T-helper 2 cell treated with Interferon-gamma antibody and Interleukin-4, amounts not matched to agents 5 μg/mL and 100 μg/mL, for 36 hours (primary cell): ENCODE data around the gene TEX19.
"Not testable (repeated sequence)": the region's sequence is repeated elsewhere in the genome, so short reads cannot be mapped to it uniquely, and the experiment has no call there.

Source experiments
- DNase-seq: peaks from one replicate; pipeline ENCODE4 v3.0.0; 2021; ENCODE audit warnings: low spot score
- H3K27ac Mint-ChIP-seq: one replicate; pipeline ENCODE4 v1.8.0; 2021; ENCODE audit warnings: mild to moderate bottlenecking, mixed read lengths
- H3K27me3 Mint-ChIP-seq: one replicate; pipeline ENCODE4 v1.8.0; 2021; ENCODE audit warnings: low read depth, mixed read lengths
- H3K36me3 Mint-ChIP-seq: one replicate; pipeline ENCODE4 v1.8.0; 2021; ENCODE audit warnings: low read depth, mixed read lengths
- H3K4me1 Mint-ChIP-seq: one replicate; pipeline ENCODE4 v1.8.0; 2021; ENCODE audit warnings: low read depth, mixed read lengths
- H3K4me3 Mint-ChIP-seq: one replicate; pipeline ENCODE4 v1.8.0; 2022; ENCODE audit warnings: mild to moderate bottlenecking, moderate library complexity, mixed read lengths
- H3K9me3 Mint-ChIP-seq: one replicate; pipeline ENCODE4 v1.8.0; 2021; ENCODE audit warnings: mixed read lengths

Gene TEX19

GRCh38 chr17:82339634-82340580 is 19.1 kb upstream of the TEX19 start:
- Mint-ChIP-seq H3K36me3 (no peaks in the 10 kb centered on the region), H3K27me3 (peaks cover 10% of the 10 kb centered on the region), H3K4me3 (no peak overlapping the region), H3K9me3 (no peaks in the 10 kb centered on the region), H3K4me1 (peaks cover 15% of the 10 kb centered on the region), H3K27ac (no peak overlapping the region)
- DNase-seq, result no peak

- H3K27me3 Mint-ChIP-seq, result peaks cover 13% of the 10 kb centered on the region
- DNase-seq, result no peak
- peaks cover 10% of the 10 kb centered on the region for H3K4me1 Mint-ChIP-seq
- no peak overlapping the region for H3K27ac Mint-ChIP-seq
- H3K4me3 Mint-ChIP-seq, result no peak overlapping the region
- no peaks in the 10 kb centered on the region for H3K9me3 Mint-ChIP-seq
- no peaks in the 10 kb centered on the region for H3K36me3 Mint-ChIP-seq
Measured at GRCh38 chr17:82342361-82343079, 16.5 kb upstream of the TEX19 start.

GRCh38 chr17:82343560-82343959 is 15.5 kb upstream of the TEX19 start:
- Mint-ChIP-seq H3K27ac (no peak overlapping the region), H3K27me3 (peaks cover 9% of the 10 kb centered on the region), H3K36me3 (no peaks in the 10 kb centered on the region), H3K4me1 (peaks cover 8% of the 10 kb centered on the region), H3K9me3 (no peaks in the 10 kb centered on the region), H3K4me3 (no peak overlapping the region)
- DNase-seq, result no peak

- no peak for DNase-seq
- H3K4me3 Mint-ChIP-seq, result no peak overlapping the region
- no peaks in the 10 kb centered on the region for H3K36me3 Mint-ChIP-seq
- no peak overlapping the region for H3K27ac Mint-ChIP-seq
- H3K27me3 Mint-ChIP-seq, result peaks cover 13% of the 10 kb centered on the region
- H3K4me1 Mint-ChIP-seq, result peaks cover 7% of the 10 kb centered on the region
- no peaks in the 10 kb centered on the region for H3K9me3 Mint-ChIP-seq
Measured at GRCh38 chr17:82344175-82344907, 14.7 kb upstream of the TEX19 start.

GRCh38 chr17:82345151-82345976 is 13.7 kb upstream of the TEX19 start:
- H3K27me3 Mint-ChIP-seq, result peaks cover 16% of the 10 kb centered on the region
- no peaks in the 10 kb centered on the region for H3K36me3 Mint-ChIP-seq
- H3K9me3 Mint-ChIP-seq, result no peaks in the 10 kb centered on the region
- H3K4me3 Mint-ChIP-seq, result no peak overlapping the region
- no peak for DNase-seq
- no peak overlapping the region for H3K27ac Mint-ChIP-seq
- peaks cover 7% of the 10 kb centered on the region for H3K4me1 Mint-ChIP-seq

GRCh38 chr17:82346342-82347300 is 12.4 kb upstream of the TEX19 start:
- no peaks in the 10 kb centered on the region for H3K36me3 Mint-ChIP-seq
- DNase-seq, result no peak
- peaks cover 7% of the 10 kb centered on the region for H3K4me1 Mint-ChIP-seq
- no peak overlapping the region for H3K27ac Mint-ChIP-seq
- H3K27me3 Mint-ChIP-seq, result peaks cover 16% of the 10 kb centered on the region
- no peak overlapping the region for H3K4me3 Mint-ChIP-seq
- H3K9me3 Mint-ChIP-seq, result no peaks in the 10 kb centered on the region

- not testable (repeated sequence) for H3K4me1 Mint-ChIP-seq, H3K36me3 Mint-ChIP-seq, H3K27ac Mint-ChIP-seq, DNase-seq, H3K9me3 Mint-ChIP-seq, H3K4me3 Mint-ChIP-seq
- peaks cover 15% of the 10 kb centered on the region for H3K27me3 Mint-ChIP-seq
Measured at GRCh38 chr17:82347994-82348393, 11.1 kb upstream of the TEX19 start.

GRCh38 chr17:82348434-82348833 is 10.6 kb upstream of the TEX19 start:
- Mint-ChIP-seq H3K36me3 (no peaks in the 10 kb centered on the region), H3K9me3 (no peaks in the 10 kb centered on the region), H3K4me1 (peaks cover 7% of the 10 kb centered on the region), H3K27ac (no peak overlapping the region), H3K27me3 (peaks cover 13% of the 10 kb centered on the region), H3K4me3 (no peak overlapping the region)
- DNase-seq, result no peak

- no peaks in the 10 kb centered on the region for H3K9me3 Mint-ChIP-seq
- H3K27me3 Mint-ChIP-seq, result peaks cover 13% of the 10 kb centered on the region
- no peak overlapping the region for H3K4me3 Mint-ChIP-seq
- H3K27ac Mint-ChIP-seq, result no peak overlapping the region
- no peak for DNase-seq
- peaks cover 7% of the 10 kb centered on the region for H3K4me1 Mint-ChIP-seq
- no peaks in the 10 kb centered on the region for H3K36me3 Mint-ChIP-seq
Measured at GRCh38 chr17:82348866-82349265, 10.2 kb upstream of the TEX19 start.

- Mint-ChIP-seq H3K36me3 (no peaks in the 10 kb centered on the region), H3K4me1 (peaks cover 7% of the 10 kb centered on the region), H3K9me3 (no peaks in the 10 kb centered on the region), H3K27ac (no peak overlapping the region), H3K4me3 (no peak overlapping the region), H3K27me3 (peaks cover 13% of the 10 kb centered on the region)
- no peak for DNase-seq
Measured at GRCh38 chr17:82349287-82349701, 9.8 kb upstream of the TEX19 start.

GRCh38 chr17:82350182-82351030 is 8.6 kb upstream of the TEX19 start:
- Mint-ChIP-seq H3K36me3 (no peaks in the 10 kb centered on the region), H3K27ac (no peak overlapping the region), H3K9me3 (no peaks in the 10 kb centered on the region), H3K27me3 (peaks cover 17% of the 10 kb centered on the region), H3K4me3 (no peak overlapping the region), H3K4me1 (peaks cover 7% of the 10 kb centered on the region)
- peak; percentile 44 for DNase-seq

- DNase-seq, result no peak
- H3K27ac Mint-ChIP-seq, result no peak overlapping the region
- no peaks in the 10 kb centered on the region for H3K36me3 Mint-ChIP-seq
- H3K9me3 Mint-ChIP-seq, result no peaks in the 10 kb centered on the region
- H3K4me3 Mint-ChIP-seq, result no peak overlapping the region
- H3K27me3 Mint-ChIP-seq, result peaks cover 18% of the 10 kb centered on the region
- peaks cover 6% of the 10 kb centered on the region for H3K4me1 Mint-ChIP-seq
Measured at GRCh38 chr17:82351254-82351712, 7.8 kb upstream of the TEX19 start.
